ENCODE measurements around the gene OAS1.
"Not testable (repeated sequence)": the region's sequence is repeated elsewhere in the genome, so short reads cannot be mapped to it uniquely, and the experiment has no call there.

The OAS1 gene

GRCh38 chr12:112937741-112938719 lies 31.3 kb downstream of the OAS1 start, which contains the start of gene OAS3:
OAS3 (plus strand) TSS chr12:112938474; CDS start chr12:112938531, 57 bp downstream.
- DNase-seq: peak; percentile 87

DNA sequence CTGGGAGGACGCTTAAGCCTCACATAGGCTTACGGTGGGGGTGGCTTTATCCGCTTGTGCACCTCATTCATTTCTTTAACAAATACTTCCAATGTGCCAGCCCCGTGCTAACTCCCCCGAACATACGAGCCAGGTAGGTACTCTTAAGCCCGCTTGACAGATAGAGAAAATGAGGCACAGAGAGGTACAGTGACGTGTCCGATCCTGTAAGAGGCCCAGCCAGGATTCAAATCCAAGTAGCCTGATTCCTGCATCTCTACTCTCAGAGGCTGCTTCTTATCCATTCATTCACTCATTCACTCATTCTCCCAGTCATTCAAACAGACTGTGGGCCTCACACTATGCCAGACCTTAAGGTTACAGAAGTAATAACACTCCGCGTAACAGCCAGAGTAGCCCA lies 32.0 kb downstream of the OAS1 start:
- no peak for DNase-seq

DNA sequence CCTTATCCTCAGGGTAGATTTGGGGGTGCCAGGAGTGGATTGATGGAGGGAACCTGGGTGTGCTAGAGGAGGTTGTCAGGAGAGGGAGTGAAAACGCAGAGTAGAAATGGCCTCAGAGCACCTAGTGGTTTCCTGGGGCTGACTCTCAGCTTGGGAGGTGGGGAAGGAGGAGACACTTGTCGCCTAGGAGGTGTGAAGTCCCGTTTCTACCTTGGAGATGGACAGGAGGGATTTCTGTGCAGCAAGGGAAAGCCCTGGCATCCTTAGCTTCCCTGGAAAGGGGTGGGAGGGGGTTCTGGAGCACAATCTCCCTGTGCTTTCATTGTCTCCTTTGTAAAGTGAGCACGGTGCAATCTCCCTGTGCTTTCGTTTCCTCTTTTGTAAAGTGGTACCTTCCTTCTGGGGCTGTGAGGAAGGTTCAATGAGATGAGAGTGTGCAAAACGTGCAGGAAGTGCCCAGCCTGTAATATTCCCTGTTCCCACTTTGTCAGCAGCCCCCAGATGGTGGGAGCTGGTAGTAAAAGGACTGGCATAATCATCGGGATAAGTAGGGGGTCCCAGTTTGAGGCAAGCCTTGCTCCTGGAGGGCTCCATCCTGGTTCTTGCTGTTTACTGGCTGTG lies 33.1 kb downstream of the OAS1 start:
- no peak for DNase-seq

DNA sequence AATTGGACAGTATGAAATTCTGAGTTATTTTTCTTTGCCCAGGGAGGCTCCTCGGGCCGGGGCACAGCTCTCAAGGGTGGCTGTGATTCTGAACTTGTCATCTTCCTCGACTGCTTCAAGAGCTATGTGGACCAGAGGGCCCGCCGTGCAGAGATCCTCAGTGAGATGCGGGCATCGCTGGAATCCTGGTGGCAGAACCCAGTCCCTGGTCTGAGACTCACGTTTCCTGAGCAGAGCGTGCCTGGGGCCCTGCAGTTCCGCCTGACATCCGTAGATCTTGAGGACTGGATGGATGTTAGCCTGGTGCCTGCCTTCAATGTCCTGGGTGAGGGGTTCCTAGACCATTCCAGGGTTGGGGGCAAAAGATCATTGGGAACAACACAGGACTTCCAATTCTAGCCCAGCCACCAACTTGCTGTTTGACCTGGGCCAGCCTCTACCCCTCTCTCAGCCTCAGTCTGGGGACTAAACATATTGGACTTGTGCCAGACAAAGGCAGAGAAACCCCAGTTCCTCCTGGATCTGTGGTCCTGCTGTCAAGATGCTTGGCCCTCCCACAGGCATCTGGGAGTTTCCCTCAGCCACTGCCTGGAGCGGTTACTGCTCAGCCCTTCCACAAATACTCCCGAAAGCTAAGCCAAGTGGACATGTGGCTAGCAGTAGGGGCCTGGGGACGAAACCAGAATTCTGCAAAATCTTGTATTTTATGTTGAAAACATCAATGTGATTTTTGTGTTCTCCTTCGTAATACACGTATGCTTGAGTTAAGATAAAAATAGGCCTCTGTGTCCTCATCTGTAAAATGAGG lies 35.0 kb downstream of the OAS1 start:
- DNase-seq: no peak

DNA sequence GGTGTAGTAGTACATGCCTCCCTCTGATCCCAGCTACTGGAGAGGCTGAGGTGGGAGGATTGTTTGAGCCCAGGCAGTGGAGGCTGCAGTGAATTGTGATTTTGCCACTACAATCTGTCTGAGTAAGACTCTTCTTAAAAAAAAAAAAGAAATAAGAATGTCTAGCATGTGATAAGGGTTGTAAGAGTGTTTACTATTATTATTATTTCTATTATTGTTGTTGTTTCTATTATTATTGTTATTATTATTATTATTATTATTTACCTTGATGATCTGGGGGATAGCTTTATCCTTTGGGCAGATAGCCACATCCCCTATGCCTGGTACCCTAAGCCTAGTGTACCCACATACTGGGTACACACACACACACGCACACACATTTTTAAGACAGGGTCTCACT lies 35.8 kb downstream of the OAS1 start:
- no peak for DNase-seq

DNA sequence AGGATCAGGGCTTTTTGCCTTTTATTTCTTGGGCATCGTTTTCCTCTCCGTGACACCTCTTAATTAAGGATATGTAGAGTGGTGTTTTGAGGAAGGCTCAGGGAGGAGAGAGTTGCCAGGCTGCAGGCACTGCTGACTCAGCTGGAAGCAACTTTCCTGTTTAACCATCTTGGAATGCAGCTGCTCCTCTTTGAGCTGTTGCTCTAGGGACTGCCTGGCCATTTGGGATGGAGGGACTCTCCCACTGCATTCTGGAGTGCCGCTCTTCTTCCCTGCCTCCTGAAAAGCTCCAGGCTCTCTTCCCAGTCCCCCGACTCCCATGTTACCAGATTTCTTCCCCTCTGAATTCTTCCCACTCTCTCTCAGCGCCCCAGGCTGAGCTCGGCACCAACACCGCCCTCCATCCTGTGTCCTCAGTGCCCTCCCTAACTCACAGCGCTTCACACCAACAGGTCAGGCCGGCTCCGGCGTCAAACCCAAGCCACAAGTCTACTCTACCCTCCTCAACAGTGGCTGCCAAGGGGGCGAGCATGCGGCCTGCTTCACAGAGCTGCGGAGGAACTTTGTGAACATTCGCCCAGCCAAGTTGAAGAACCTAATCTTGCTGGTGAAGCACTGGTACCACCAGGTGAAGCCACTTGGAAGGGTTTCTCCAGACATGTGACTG lies 37.4 kb downstream of the OAS1 start:
- DNase-seq: no peak

DNA sequence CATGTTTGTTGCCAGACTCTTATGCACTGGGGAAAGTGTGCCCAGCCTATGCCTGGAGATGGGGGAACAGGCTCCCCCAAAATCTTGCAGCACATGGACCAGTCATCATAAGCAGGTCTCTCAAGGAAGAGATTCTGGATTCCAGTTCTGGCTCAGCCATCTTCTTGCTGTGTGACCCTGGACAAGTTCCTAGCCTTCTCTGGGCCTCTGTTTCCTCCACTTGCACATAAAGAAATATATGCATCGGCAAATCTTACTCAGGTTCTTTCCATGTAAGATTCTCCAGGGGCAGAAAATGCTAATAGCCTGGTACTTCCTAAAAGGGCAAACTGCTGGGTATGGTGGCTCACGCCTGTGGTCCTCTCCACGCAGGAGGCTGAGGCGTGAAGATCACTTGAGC lies 38.8 kb downstream of the OAS1 start:
- no peak for DNase-seq

DNA sequence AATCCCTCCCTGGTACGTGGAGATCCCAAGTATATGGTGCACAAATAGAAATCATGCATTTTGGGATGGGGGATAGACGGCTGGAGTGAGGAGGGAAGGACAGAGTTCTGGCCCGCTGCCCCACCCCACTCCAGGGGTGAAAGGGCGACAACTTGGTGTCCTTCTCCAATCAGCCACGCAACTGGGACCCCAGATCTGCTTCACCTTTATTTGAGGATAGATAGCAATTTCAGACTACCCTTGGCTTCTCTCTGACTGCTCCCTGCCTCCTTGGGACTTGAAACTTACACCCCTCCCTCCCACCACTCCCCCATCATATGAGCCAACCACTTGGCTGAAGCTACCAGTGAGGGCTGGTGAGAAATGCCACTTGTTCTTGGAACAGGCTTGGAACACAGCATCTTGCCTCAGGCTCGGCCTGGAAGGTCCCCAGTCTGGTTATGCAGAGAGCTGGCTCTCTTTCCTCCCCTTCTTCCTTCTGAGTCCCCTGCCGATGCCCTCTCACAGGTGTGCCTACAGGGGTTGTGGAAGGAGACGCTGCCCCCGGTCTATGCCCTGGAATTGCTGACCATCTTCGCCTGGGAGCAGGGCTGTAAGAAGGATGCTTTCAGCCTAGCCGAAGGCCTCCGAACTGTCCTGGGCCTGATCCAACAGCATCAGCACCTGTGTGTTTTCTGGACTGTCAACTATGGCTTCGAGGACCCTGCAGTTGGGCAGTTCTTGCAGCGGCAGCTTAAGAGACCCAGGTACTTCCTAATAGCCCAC lies 39.7 kb downstream of the OAS1 start:
- DNase-seq: no peak

- no peak for DNase-seq
Observed at GRCh38 chr12:112947314-112947713, 40.6 kb downstream of the OAS1 start.

- no peak for DNase-seq
Observed at GRCh38 chr12:112947761-112948160, 41.0 kb downstream of the OAS1 start.

GRCh38 chr12:112948806-112949205 lies 42.0 kb downstream of the OAS1 start:
- no peak for DNase-seq

- no peak for DNase-seq
Observed at GRCh38 chr12:112950701-112951100, 43.9 kb downstream of the OAS1 start.

- not testable (repeated sequence) for DNase-seq
Observed at GRCh38 chr12:112957125-112957524, 50.4 kb downstream of the OAS1 start.

GRCh38 chr12:112961074-112961473 lies 54.3 kb downstream of the OAS1 start:
- no peak for DNase-seq

- no peak for DNase-seq
Observed at GRCh38 chr12:112961536-112961935, 54.8 kb downstream of the OAS1 start.

GRCh38 chr12:112962561-112962960 lies 55.8 kb downstream of the OAS1 start:
- DNase-seq: no peak

- no peak for DNase-seq
Observed at GRCh38 chr12:112963227-112963861, 56.6 kb downstream of the OAS1 start.

- DNase-seq: no peak
Observed at GRCh38 chr12:112964067-112964670, 57.4 kb downstream of the OAS1 start.

DNA sequence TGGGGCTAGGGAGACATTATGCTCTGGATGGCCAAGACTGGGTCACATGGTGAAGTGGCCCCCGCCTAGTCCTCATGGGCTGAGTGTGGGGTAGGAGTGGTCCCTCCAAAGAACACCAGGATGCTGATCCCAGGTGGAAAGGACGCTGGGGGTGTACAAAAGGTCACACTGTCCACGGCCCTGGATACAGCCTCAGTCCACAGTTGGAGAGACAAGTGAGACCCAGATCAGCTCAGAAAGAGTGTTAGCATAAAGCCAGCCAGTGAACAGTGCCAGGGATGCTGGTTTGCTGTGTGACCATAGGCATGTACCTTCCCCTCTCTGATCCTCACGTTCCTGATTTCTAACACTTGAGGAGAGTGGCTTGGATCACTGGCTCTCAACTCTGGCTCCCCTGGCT lies 58.2 kb downstream of the OAS1 start:
- DNase-seq: no peak

DNA sequence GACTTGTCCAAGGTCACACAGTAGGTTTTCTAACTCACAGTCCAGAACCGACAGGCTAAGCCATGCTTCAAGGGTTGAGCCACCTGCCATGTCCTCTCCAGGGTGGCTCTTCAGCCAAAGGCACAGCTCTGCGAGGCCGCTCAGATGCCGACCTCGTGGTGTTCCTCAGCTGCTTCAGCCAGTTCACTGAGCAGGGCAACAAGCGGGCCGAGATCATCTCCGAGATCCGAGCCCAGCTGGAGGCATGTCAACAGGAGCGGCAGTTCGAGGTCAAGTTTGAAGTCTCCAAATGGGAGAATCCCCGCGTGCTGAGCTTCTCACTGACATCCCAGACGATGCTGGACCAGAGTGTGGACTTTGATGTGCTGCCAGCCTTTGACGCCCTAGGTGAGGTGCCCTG lies 58.9 kb downstream of the OAS1 start:
- DNase-seq: no peak

DNA sequence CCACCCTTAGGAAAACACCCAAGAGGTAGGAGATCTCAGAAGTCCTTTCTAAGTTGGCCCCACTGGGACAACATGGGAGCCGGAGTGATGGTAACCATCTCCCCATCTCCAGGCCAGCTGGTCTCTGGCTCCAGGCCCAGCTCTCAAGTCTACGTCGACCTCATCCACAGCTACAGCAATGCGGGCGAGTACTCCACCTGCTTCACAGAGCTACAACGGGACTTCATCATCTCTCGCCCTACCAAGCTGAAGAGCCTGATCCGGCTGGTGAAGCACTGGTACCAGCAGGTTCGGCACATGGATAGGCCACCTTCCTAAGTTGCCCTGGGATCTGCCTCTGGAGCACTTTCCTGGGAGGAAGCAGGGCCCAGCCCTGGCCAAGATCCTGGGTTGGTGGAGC lies 60.5 kb downstream of the OAS1 start:
- no peak for DNase-seq
